ENCODE measurements around the gene FGF7.
"Not testable (repeated sequence)": the region's sequence is repeated elsewhere in the genome, so short reads cannot be mapped to it uniquely, and the experiment has no call there.

The FGF7 gene

DNA sequence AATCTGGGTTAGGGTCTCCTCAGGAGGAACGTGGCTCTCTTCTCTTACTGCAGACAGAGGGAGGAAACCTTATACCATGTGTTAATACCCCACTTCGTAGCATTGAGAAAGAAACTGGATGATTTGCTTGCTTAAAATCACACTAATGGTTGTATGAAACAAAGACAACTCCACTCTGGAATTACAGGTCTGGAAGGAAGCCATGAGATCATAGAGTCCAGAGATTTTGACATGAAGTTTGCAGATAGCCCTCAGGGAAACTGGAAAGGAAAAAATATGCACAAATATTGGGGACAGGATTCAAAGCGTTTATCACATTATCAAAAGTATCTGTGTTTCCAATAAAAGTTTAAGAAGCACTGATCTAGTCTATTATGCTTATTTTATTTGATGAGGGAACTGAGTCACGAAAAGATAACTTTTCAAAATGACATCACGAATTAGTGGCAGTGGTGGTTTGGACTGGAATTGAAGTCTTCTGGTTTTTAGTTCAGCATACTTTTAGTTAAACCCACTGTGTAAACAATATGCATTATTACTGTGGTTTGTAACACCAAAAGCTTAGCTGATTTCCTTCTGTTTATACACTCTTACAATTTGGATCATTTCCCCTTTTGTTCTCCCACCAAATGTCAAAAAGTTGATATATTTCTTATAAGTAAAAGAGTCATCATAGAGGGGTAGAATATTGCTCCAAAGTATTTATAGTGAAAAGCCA is 16.8 kb downstream of the FGF7 start:
- DNase-seq = no peak

DNA sequence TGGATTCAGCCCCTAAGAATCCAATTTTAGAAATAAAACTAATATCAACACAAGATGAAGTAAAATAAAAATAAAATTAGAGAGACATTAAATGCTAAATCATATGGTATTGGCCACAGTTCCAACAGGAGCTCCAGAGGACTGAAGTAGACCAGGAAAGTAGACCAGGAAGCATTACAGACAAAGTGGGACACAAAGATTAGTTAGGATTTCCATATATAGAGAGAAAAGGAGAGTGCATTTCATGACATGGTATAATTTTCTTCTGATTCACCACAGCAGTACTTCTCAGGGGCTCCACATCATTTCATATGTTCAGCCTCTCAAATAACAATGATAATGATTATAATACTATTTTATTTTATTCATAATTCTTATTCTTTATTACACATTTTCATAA is 18.3 kb downstream of the FGF7 start:
- DNase-seq = no peak

DNA sequence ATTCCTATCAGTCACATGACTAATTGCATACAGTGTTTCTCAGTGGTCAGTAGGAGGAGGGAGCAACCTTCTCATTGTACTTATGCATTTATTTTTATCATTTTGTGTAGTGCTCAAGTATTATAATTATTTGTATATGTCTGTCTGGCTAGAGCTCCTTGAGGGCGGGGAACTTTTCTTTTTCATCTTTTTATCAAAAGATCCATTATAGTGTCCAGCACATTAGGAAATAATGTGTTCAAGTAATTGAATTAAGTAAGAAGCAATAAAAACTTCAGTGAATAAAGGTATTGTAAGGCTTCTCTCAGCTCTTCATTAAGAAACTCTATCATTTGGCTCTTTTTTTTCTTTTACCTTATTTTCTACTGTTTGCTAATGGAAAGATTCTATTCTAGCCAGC is 18.8 kb downstream of the FGF7 start:
- no peak for DNase-seq

DNA sequence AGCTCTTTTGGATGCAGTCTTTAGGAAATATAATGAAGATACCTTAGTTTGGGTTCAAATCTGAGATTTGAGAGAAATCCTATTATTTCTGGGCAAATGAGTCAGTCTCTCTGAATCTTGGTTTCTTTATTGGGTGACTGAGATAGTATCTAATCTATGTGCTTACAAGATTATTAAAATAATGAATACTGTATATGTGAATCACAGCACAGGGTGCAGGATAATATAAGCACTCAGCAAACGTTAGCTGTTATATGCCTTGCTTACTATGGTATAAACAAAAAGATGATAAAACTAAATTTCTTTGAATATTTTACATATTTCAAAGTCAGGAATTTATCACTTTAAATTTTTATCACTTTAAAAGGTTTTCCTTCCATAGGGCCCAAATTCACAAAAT is 29.6 kb downstream of the FGF7 start:
- DNase-seq = no peak

DNA sequence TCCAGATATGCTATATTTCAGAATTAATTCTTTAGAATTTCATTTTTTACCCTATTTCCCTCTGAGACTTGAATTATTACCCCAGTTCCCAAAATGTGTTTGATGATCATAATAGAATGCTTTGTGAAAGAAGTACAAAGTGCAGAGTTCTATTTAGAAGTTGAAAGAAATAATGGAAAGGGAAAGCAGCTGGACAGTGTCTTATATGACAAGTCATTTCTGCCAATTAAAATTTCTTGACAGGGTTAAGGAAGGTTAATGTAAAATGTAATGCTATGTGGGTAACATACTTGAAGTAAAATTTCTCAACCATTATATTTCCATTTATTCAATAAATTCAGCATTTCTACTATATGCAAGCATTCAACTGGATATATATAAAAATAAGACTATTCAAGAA is 33.1 kb downstream of the FGF7 start:
- DNase-seq = no peak

DNA sequence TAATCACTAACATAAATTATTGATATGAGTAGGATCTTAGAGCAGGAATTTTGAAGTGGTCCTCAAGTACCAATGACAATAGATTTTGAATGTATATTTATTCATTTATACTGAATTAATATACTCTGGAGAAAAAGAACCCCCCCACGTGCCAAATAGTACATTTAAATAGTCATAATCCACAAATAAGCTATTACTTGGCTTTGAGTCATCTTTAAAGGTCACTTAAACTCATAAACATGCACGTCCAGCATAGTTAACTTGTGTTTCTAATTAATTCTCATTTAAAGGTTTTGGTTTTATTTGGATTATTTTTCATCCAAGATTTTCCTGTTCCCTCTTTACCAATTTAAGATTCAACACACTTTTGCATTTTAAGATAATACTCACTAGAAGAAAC is 35.1 kb downstream of the FGF7 start:
- no peak for DNase-seq

DNA sequence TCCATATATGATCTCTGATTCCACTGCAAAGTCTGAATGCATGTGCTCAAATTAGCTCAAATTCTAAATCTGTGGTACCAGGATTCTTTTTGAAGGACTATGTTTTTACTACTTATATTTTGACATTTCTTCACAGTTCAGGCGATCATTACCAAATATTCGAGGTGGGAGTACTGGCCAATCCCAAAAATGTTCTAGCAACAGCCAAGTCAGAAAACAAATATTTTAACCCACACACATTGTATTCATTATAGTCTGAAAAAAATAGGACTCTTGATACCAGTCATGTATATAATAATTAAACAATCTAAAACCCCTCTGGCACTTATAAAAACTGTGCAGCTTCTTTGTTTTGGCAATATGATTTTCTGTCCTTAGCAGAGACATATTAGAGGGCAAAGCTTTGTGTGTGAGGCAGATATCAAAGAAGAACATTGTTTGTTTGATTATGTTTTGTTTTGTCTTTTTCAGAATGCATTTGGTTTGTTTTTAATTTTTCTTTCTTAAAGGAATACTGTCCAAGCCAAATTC is 37.4 kb downstream of the FGF7 start:
- DNase-seq = no peak

DNA sequence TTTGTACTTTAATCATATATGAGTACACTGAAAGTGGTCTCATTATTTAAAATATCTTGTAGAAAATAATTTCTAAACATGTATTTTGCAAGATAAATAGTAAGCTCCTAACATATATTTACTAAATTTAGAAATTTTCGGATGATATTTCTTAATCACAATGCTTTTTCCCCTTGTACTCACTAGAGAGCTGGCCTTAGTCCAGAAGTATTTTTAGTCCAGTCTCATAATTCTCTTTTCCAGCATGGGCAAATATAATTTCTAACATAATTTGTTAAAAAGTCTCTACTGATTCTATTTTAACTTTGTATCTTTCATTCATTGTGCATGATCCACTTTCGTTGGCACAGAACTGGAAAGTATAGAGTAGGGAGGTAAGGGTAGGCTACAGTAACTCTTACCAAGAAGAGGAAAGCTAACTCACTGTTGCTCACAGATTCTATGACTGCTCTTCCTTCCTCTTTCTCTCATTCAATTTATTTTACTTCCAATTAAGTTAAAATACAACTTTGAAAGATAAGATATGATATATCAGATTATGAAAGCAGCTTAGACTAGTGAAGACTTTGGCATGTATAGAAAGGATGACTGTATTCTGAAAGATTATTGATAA is 39.3 kb downstream of the FGF7 start:
- no peak for DNase-seq

DNA sequence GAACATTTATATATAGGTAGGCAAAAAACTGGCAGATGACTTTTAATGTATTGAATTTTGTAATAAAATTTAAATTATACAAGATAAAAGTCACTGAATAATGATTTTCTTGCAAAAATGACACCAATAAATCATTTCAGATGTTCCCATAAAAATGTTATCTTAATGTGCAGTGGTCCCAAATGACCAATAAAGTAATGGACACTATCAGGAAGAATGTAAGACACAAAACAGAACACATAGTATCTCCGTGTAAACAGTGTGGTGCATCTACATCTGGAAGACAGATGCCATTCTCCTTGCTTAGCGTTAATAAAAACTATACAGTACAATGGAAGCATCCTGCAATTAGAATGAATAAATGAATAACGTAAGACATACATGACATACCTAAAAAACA is 41.5 kb downstream of the FGF7 start:
- DNase-seq = no peak

DNA sequence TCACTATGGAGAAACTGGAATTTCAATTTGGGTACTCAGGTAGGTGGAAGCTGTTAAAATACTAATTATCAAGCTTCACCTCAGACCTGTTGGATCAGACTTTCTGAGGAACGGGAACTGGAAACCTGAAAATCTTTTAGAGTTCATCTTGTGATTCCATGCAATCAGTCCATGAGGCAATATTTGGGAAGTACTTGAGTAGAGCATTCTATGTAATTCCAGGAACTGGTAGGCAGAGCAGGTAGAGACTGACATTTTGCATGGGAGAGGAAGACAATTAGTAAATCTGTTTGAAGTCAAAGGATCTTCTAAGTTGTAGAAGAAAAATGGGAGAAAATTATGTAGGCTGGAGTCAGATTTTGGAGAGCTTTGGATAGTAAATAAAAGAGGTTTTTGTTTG is 43.1 kb downstream of the FGF7 start:
- DNase-seq = no peak

DNA sequence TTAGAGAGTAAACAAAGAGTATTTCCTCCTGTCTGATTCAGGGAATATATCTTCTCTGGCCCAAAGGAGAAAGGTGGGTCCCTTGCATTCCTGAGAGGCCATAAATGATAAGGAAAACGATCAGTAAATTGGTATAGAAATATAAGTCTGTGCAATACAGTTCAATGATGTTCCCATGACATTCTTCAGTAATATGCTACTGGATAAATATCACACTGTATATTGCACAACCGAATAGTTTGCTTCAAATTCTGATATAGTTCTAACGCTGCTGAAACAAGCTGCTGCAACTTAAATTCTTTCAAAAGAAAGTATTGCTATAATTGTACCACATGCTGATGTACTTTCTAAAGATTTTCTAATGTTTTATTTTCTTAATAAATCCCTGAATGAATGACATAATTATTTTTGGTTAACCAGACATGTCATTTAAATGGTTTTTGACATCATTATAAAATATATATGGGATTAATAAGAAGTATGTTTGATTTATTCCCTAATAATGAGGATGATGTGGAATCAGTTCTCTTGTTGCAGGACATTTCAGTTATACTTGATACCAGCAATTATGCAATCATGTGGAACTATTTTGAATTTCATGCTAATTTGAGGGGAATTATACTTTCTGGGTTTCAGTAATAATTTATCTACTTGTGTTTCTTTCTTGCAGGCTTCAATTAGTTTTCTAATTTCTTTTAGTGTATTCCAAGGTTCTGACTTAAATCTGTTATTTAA is 44.9 kb downstream of the FGF7 start:
- no peak for DNase-seq

DNA sequence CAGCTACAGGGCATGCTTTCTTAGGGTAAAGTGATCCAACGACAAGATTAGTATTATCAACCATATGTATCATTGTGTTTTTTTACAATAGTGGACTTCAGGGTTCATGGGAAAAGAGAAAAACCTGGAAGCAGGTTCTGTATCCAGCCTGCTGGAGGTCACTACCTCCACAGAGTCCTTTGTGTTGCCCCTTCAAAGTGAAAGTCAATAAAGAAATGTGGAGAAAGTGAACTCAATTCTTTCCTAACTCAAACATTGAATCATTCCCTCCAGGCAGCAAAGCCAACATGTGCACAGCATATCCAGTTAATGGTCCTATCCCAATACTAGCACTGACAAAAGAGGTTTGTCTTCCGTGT is 45.4 kb downstream of the FGF7 start:
- DNase-seq = no peak

DNA sequence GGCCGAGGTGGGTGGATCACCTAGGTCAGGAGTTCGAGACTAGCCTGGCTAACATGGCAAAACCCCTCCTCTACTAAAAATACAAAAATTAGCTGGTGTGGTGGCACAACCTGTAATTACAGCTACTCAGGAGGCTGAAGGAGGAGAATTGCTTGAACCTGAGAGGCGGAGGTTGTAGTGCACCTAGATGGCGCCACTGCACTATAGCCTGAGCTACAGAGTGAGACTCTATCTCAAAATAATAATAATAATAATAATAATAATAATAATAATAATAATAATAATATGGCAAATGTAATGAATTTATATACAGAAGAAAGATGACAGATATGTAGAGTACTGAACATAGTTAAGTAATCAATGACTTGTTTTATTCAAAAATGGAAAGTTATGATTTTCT is 48.2 kb downstream of the FGF7 start:
- peak in 1 of 2 donors; percentile 19 for DNase-seq

DNA sequence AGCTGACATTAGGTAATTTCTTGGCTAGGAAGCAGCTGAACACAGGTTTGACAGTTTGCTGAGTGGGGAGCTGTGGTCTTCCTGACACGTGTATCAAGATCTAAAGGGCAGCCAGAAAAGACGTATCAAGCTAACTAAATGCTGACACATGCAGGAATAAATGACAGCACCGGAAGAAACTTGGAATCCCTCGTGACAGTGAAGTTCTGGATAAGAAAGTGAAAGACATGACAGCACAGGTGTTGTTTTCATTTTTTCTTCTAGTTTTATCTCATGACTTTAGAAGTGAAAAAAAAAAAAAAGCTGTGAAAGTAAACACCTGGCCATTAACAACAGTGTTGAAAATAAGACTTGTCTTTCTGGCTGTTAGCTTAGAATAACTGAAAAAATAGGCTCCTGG is 48.7 kb downstream of the FGF7 start:
- peak in 1 of 2 donors; percentile 3 for DNase-seq

DNA sequence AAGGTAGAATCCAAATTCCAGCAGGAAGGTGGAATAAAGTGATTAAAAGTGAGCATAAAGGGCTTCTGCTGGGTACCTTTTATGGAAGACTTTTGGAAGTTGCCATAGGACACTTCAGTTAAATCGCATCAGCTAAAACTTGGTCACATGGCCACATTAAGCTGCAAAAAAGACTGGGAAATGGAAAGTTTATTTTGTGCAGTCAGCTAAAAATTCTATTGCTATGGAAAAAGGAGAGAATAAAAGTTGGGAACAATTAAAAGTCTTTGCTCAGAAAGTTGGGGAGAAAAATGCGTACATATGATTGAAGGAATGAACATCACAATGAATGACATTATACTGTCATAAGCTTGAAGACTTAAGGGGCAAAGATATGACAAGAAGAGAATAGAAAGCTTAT is 49.3 kb downstream of the FGF7 start:
- no peak for DNase-seq

DNA sequence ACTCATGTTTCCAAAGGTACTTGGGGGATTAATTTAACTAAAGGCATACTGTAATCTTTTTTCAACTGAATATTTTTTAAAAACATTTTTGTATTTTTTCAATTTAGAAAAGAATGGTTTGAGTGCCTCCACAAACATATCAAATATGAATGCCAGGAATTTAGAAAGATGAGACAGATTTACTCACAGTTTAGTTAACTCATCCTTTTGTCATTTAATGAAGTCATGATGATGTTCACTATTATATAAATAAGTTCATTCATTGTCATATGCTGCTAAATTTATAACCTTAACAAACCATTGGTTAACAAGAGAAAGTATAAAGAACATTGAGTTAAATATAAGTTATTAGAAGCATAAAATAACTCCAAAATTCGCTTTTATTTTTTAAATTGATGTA is 50.0 kb downstream of the FGF7 start:
- no peak for DNase-seq

DNA sequence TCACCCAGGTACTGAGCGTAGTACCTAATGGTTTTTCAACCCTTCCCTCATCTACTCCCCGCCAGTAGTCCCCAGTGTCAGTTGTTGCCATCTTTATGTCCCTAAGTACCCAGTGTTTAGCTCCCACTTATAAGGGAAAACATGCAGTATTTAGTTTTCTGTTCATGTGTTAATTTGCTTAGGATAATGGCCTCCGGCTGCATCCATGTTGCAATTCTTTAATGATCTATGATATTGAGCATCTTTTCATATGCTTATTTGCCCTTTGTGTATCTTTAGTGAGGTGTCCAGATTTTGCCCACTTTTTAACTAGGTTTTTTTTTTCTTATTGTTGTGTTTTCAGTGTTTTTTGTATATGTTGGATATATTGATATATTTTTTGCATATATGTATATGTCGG is 55.0 kb downstream of the FGF7 start:
- DNase-seq = not testable (repeated sequence)

DNA sequence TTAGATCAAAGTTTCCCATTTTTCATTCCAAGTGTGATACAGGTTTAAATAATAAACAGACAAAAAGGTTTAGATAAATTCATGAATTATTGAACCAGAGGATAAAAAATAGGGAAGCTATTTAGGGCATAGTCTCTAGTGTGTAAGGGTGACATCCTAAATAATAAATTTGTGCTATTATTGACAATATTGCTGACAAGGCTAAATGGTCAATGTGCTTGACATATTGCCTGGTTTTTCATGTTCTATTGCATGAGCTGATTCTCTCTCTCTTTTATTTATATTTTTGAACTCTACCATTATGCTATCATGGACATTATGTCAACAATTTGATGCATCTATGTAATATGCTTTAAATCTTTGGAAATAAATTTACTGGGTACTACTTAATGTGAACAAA is 55.9 kb downstream of the FGF7 start:
- DNase-seq = not testable (repeated sequence)

DNA sequence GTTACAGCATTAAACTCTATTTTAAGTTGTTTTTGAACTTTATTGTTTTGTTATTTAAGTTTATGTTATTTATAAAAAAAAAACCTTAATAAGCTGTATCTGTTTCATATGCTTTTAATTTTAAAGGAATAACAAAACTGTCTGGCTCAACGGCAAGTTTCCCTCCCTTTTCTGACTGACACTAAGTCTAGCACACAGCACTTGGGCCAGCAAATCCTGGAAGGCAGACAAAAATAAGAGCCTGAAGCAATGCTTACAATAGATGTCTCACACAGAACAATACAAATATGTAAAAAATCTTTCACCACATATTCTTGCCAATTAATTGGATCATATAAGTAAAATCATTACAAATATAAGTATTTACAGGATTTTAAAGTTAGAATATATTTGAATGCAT is 62.4 kb downstream of the FGF7 start:
- not testable (repeated sequence) for DNase-seq

DNA sequence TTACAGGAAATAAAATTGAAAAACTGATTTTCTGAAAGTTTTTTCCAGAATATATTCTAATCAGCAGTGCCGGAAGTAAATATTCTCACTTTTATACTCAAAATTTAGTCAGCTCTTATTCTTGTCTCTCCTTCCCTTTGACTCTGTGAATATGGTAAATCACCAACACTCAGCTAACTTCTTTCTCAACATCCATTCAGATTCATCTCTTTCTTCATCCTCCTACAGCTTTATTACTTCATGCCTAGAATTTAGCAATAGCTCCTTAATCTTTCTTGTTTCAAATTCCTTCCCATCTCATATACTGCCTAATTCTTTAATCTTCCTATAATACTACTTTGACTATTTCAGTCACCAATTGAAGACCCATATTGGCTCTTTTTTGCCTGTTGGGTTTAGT is 67.9 kb downstream of the FGF7 start:
- no peak for DNase-seq

DNA sequence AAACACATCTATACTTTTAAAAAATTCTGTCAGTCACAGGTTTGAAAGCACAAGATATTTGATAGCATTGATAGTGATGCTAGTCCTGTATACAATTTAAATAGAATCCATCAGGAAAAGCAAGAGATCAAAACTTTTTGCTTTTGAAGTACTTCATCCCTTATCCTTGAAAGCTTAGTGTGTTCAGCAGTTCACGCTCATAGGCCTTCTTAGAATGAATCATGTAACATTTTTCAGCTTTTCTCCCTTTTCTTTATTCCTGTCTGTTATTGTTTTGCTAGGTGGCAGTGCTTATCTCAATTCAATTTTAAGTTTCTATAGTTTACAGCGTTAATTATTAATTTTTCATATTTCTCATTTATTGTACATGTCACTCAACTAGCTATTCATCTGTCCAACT is 69.1 kb downstream of the FGF7 start:
- DNase-seq = no peak

DNA sequence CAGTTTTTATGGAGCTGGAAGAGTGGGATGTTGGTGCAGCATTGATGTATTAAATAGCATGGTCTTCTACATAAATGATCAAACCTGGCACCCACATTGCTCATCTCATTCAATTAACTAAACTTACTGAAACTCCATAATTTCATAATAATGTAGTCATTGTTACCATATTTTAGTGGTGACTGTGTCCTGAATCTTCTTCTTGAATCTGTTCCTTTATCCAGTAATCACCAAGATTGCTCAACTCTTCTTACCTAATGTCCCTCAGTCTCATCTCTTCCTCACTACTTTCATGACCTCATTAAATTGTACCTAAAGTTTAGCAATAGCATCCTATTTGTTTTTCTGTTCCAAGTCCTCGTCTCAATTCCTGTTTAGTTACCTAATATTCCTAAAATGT is 69.8 kb downstream of the FGF7 start:
- DNase-seq = no peak

DNA sequence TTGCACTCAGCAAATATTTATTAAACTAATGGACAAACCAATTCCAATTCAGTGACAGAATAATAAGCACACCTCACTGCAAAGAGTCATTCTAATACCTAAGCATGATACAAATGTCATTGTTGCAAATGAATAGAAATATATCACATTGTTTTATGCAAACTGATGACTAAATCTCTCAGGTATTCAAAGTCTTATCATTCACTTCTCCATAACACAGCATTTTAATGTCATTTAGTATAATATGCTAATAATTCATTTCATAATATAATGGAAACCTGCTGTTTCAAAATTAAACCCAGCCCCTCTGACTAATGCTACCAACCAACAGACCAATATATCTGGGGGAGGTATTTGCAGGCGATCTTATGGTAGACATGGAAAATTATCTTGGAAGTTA is 71.8 kb downstream of the FGF7 start:
- no peak for DNase-seq
